ENCODE data around the gene KIF2A. TPM values are rescaled to one million over a fixed set of nuclear protein-coding genes. Genes with fewer than 3 reads are reported as not detected.

KIF2A gene
- 51.3 and 53.4 TPM in 2 replicates for total RNA-seq

DNA sequence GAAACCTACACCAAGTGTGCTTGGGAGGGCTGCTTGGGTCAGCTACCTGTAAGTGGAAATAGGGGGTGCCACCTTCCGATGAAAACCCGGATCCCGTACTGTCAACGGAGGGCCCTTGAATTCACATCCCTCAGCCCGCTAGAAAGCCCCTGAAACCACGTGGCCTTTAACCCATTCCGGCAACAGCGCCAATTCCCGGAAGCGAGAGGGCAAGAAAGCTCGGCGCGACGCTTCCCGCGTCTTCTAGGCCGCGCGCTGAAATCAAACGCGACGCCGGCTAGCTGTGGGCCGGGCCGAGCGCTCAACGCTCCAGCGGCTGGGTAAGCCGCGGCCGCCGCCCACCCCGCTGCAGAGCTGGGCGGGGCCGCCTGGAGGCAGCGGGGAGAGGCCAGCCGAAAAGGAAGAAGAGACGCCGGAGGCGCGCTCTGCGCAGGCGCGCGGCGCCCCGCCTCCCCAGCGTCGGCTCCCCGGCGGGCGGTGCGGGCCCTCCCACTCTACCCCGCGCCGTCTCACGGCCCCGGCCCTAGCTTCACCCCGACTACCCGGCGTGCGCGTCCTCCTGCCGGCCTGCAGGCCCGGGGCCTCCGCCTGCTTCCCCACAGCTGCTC, at the start of gene KIF2A:
Gene KIF2A, plus strand, starts transcription at position 492 of the 608 bp plus-strand sequence. CDS start 267 bp downstream, outside the sequence.
- Histone ChIP-seq H3K36me3 (ENCODE audit: control insufficient read depth, insufficient read depth, low read length) (no peaks in the 10 kb centered on the region), H3K27me3 (ENCODE audit: control insufficient read depth, insufficient read depth, low read length) (no peaks in the 10 kb centered on the region), H3K4me3 (ENCODE audit: low read depth, low read length) (peak within 1 kb of the TSS; percentile 99)
- peak; percentile 49 for DNase-seq (ENCODE audit: low read depth)
- TF ChIP-seq, protein P1, sequence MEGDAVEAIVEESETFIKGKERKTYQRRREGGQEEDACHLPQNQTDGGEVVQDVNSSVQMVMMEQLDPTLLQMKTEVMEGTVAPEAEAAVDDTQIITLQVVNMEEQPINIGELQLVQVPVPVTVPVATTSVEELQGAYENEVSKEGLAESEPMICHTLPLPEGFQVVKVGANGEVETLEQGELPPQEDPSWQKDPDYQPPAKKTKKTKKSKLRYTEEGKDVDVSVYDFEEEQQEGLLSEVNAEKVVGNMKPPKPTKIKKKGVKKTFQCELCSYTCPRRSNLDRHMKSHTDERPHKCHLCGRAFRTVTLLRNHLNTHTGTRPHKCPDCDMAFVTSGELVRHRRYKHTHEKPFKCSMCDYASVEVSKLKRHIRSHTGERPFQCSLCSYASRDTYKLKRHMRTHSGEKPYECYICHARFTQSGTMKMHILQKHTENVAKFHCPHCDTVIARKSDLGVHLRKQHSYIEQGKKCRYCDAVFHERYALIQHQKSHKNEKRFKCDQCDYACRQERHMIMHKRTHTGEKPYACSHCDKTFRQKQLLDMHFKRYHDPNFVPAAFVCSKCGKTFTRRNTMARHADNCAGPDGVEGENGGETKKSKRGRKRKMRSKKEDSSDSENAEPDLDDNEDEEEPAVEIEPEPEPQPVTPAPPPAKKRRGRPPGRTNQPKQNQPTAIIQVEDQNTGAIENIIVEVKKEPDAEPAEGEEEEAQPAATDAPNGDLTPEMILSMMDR (IDR thresholded peaks at IDR 0.05; ENCODE audit: insufficient read depth, low read length, poor library complexity, severe bottlenecking): no peak

DNA sequence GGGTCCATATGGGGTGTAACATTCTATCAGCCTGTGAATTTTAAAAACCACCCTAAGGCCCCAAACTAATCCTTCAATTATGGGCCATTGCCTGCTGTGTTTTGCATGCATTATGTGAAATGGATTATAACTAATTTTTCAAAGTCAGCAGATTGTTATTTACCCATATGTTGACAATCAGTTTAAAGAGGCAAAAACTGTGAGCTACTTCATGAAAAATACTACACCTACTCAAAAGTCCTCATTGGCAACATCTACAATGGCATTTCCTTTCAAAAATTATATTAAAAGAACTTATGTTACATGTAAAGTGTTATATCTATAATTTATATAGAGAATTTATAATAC, 49.0 kb upstream of the KIF2A start:
- Histone ChIP-seq H3K27me3 (ENCODE audit: control insufficient read depth, insufficient read depth, low read length) (no peaks in the 10 kb centered on the region), H3K4me3 (ENCODE audit: low read depth, low read length) (no peak overlapping the region), H3K36me3 (ENCODE audit: control insufficient read depth, insufficient read depth, low read length) (no peaks in the 10 kb centered on the region)
- no peak for DNase-seq (ENCODE audit: low read depth)
- TF ChIP-seq, protein P1 (IDR thresholded peaks at IDR 0.05; ENCODE audit: insufficient read depth, low read length, poor library complexity, severe bottlenecking): no peak

DNA sequence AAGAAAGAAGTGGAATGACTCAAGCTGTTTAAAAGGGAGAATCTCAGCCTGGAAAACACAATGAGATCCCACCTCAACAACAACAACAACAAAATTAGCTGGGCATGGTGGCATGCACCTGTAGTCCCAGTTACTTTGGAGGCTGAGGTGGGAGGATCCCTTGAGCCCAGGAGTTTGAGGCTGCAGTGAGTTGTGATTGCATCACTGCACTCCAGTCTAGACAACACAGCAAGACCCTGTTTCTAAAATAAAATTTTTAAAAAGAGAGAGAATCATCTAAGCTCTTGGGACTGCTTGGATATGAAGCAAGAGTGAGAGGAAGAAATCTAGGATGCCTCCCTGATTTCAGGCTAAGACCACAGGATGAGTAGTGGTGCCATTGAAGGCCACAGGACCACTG, 47.4 kb upstream of the KIF2A start:
- H3K27me3 ChIP-seq (ENCODE audit: control insufficient read depth, insufficient read depth, low read length): no peaks in the 10 kb centered on the region
- no peak for DNase-seq (ENCODE audit: low read depth)
- H3K4me3 ChIP-seq (ENCODE audit: low read depth, low read length): no peak overlapping the region
- TF ChIP-seq, protein P1 (IDR thresholded peaks at IDR 0.05; ENCODE audit: insufficient read depth, low read length, poor library complexity, severe bottlenecking): no peak
- no peaks in the 10 kb centered on the region for H3K36me3 ChIP-seq (ENCODE audit: control insufficient read depth, insufficient read depth, low read length)

DNA sequence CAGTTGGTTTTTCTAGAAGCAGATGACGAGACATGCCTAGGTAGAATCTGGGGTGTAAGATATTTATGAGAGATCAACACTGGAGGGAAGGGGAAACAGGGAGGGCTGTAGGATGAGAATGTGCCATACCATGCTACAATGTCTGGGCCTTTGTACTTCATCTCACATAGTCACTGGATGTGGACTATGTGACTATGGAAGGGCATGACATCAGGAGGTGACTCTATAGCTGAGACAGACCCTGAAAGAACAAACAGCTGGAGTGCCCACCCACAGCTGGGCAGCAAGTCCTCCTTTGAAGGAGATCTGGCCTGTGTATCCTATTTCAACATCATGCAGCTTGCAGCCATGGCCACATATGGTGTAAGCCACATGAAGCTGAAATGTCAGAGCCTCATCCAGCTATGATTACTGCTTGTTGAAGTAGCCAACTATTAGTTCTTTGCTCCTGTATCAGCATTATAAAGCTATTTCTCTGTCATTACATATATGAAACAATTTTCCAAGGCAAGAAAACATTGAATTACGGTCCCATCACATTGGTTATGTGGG, 46.2 kb upstream of the KIF2A start:
- no peak overlapping the region for H3K4me3 ChIP-seq (ENCODE audit: low read depth, low read length)
- TF ChIP-seq, protein P1 (IDR thresholded peaks at IDR 0.05; ENCODE audit: insufficient read depth, low read length, poor library complexity, severe bottlenecking): no peak
- H3K36me3 ChIP-seq (ENCODE audit: control insufficient read depth, insufficient read depth, low read length): no peaks in the 10 kb centered on the region
- DNase-seq (ENCODE audit: low read depth): no peak
- no peaks in the 10 kb centered on the region for H3K27me3 ChIP-seq (ENCODE audit: control insufficient read depth, insufficient read depth, low read length)

DNA sequence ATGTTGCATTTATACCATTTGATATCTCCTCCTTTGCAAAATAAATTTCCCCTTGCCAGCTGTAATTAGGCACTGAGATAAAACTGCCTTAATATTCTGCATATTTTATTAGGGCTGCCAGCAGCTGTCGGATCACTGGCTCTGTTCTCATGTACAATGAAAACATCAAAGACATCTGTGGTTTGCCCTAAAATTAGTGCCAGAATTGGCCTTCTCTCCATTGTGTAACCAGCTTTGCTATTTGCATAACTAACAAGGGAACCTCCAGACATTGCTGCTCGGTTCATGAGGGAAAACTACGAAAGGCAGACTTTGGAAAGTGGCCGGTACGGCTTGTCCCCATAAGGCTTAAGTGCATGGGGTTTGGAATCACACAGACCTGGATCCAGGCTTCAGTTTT, 45.5 kb upstream of the KIF2A start:
- DNase-seq (ENCODE audit: low read depth): no peak
- Histone ChIP-seq H3K27me3 (ENCODE audit: control insufficient read depth, insufficient read depth, low read length) (no peaks in the 10 kb centered on the region), H3K36me3 (ENCODE audit: control insufficient read depth, insufficient read depth, low read length) (no peaks in the 10 kb centered on the region), H3K4me3 (ENCODE audit: low read depth, low read length) (no peak overlapping the region)
- TF ChIP-seq, protein P1 (IDR thresholded peaks at IDR 0.05; ENCODE audit: insufficient read depth, low read length, poor library complexity, severe bottlenecking): no peak

DNA sequence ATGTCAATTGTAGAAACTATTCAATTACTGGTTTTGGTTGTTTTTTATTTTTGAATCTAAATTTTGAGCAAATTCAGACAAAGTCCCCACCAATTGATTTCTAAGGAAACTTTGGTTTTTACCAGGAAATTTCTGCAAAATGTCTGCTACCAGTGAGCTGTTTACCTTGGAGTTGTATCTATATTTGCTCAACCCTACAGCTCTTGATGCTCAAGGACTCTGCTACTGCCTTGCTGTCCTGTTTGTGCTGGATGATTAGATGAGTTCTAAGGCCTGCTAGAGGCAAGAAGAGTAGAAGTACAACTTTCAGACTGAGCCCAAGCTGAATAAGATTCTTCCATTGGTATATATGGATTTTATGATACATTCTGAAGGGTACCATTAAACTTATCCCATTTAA, 42.6 kb upstream of the KIF2A start:
- H3K4me3 ChIP-seq (ENCODE audit: low read depth, low read length): no peak overlapping the region
- TF ChIP-seq, protein P1 (IDR thresholded peaks at IDR 0.05; ENCODE audit: insufficient read depth, low read length, poor library complexity, severe bottlenecking): no peak
- H3K27me3 ChIP-seq (ENCODE audit: control insufficient read depth, insufficient read depth, low read length): no peaks in the 10 kb centered on the region
- H3K36me3 ChIP-seq (ENCODE audit: control insufficient read depth, insufficient read depth, low read length): no peaks in the 10 kb centered on the region
- DNase-seq (ENCODE audit: low read depth): no peak

Data from kidney epithelial cell (primary cell).